ENCODE measurements around the gene TULP4.
"Not testable (repeated sequence)": the region's sequence is repeated elsewhere in the genome, so short reads cannot be mapped to it uniquely, and the experiment has no call there.

DNA sequence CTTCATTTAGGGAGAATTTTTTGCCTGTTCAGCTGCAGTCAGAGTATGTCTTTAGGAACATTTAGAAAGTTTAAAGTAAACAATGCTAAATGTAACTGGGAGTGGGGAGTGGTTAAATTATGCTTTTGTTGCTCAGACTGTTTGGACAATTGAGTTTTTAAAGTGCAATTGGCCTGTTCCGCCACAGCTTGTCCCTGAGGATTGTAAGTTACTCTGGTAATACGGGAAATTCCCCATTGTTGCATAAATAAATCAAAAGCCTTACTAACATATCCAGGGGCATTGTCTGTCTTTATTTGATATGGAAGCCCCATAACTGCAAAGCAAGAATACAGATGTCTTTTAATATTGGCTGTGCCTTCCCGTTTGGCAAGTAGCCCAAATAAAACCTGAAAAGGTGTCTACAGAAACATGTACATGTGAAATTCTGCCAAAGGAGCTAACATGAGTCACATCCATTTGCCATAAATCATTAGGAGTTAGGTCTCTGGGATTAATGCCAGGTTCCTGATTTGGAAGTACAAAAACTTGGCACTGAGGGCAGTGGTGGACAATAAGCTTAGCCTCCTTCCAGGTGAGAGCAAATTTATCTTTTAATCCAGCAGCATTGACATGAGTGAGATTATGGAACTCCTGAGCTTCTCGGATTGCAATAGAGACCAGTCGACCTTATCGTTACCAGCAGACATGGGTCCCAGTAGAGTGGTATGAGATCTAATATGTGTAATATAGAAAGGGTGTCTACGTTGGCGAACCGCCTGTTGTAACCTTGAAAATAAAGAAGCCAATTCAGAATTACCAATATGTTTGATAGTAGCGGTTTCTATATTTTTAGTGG is 11.7 kb upstream of the TULP4 start:
- TF ChIP-seq, protein P1, sequence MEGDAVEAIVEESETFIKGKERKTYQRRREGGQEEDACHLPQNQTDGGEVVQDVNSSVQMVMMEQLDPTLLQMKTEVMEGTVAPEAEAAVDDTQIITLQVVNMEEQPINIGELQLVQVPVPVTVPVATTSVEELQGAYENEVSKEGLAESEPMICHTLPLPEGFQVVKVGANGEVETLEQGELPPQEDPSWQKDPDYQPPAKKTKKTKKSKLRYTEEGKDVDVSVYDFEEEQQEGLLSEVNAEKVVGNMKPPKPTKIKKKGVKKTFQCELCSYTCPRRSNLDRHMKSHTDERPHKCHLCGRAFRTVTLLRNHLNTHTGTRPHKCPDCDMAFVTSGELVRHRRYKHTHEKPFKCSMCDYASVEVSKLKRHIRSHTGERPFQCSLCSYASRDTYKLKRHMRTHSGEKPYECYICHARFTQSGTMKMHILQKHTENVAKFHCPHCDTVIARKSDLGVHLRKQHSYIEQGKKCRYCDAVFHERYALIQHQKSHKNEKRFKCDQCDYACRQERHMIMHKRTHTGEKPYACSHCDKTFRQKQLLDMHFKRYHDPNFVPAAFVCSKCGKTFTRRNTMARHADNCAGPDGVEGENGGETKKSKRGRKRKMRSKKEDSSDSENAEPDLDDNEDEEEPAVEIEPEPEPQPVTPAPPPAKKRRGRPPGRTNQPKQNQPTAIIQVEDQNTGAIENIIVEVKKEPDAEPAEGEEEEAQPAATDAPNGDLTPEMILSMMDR (conservative IDR thresholded peaks at IDR 0.05 in 1 of 2, IDR thresholded peaks at IDR 0.05 in 1 of 2; ENCODE audit: extremely low read depth in 1 of 2, insufficient read depth in 1 of 2, low read depth in 1 of 2, low read length in 2 of 2) = peak in 1 of 2 donors; percentile 1
- TF ChIP-seq EZH2 (IDR thresholded peaks at IDR 0.05; ENCODE audit: borderline replicate concordance, low read length) = not testable (repeated sequence)
